Skeletal muscle satellite cell (primary cell): ENCODE results near the gene CYP1A1.
"Not testable (repeated sequence)": the region's sequence is repeated elsewhere in the genome, so short reads cannot be mapped to it uniquely, and the experiment has no call there.

Source experiments
- H3K27me3 ChIP-seq: 2 replicates; pipeline ENCODE4 v1.7.0; 2013; ENCODE audit warnings: low read length; ENCODE audit not compliant: control insufficient read depth, insufficient read depth
- H3K36me3 ChIP-seq: 2 replicates; pipeline ENCODE4 v1.7.0; 2013; ENCODE audit warnings: mild to moderate bottlenecking, control low read depth, low read length; ENCODE audit not compliant: insufficient read depth
- H3K4me1 ChIP-seq: 2 replicates; pipeline ENCODE4 v1.7.0; 2013; ENCODE audit warnings: low read length; ENCODE audit not compliant: control insufficient read depth, insufficient read depth
- H3K4me2 ChIP-seq: 2 replicates; pipeline ENCODE4 v1.7.0; 2013; ENCODE audit warnings: mild to moderate bottlenecking, low read length
- H3K4me3 ChIP-seq: 2 replicates; pipeline ENCODE4 v1.7.0; 2013; ENCODE audit warnings: low read length
- H3K9ac ChIP-seq: 2 replicates; pipeline ENCODE4 v1.7.0; 2013; ENCODE audit warnings: mild to moderate bottlenecking, low read depth, low read length, moderate library complexity
- H3K9me3 ChIP-seq: replicated peaks from 2 replicates; pipeline ENCODE4 v1.7.0; 2013; ENCODE audit warnings: mild to moderate bottlenecking, control low read depth, low read length

CYP1A1 gene

DNA sequence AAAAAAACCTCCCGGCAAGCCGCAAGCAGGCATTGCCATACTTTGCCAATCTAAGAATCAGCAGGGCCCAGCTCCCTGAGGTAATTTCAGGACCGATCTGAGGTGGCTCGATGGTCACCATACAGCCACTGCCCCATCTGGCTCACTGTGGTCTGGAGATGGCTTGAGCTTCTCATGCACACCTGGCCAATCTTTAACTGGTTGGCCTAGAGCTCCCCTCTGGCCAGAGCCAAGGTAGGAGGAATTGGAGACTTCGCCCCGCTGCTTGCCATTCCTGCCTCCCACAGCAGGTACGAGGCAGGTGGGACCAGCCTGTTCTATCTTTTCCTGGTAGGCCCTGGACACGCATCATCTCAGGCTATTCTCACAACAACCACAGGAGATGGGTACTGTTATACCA is 33.4 kb upstream of the CYP1A1 start:
- no peak overlapping the region for H3K4me2 ChIP-seq
- H3K4me3 ChIP-seq = no peak overlapping the region
- H3K4me1 ChIP-seq = no peaks in the 10 kb centered on the region
- no peak overlapping the region for H3K9ac ChIP-seq
- no peaks in the 10 kb centered on the region for H3K36me3 ChIP-seq
- H3K9me3 ChIP-seq = no peaks in the 10 kb centered on the region
- peaks cover 64% of the 10 kb centered on the region for H3K27me3 ChIP-seq

- Histone ChIP-seq H3K27me3 (peaks cover 72% of the 10 kb centered on the region), H3K36me3 (no peaks in the 10 kb centered on the region), H3K9ac (no peak overlapping the region), H3K4me1 (no peaks in the 10 kb centered on the region), H3K9me3 (no peaks in the 10 kb centered on the region), H3K4me3 (no peak overlapping the region), H3K4me2 (no peak overlapping the region)
Observed at GRCh38 chr15:74754593-74755215, 29.4 kb upstream of the CYP1A1 start.

GRCh38 chr15:74752531-74752930 is 27.2 kb upstream of the CYP1A1 start:
- no peaks in the 10 kb centered on the region for H3K4me1 ChIP-seq
- H3K4me3 ChIP-seq = no peak overlapping the region
- no peak overlapping the region for H3K9ac ChIP-seq
- no peak overlapping the region for H3K4me2 ChIP-seq
- no peaks in the 10 kb centered on the region for H3K9me3 ChIP-seq
- H3K36me3 ChIP-seq = no peaks in the 10 kb centered on the region
- peaks cover 80% of the 10 kb centered on the region for H3K27me3 ChIP-seq

DNA sequence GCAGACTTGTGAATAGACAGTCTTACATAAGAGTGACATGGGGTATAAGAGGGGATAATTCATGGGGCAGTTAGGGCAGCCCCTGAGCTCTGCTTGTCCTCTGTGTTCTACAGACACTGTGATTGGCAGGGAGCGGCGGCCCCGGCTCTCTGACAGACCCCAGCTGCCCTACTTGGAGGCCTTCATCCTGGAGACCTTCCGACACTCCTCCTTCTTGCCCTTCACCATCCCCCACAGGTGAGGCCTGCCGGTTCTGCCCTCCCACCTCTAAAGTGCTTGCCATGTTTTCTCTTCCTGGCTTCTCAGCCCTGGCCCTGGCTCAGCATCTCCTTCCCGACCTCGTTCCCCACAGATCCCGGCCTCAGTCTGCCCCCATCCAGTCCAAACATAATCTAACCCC is 26.7 kb upstream of the CYP1A1 start:
- no peaks in the 10 kb centered on the region for H3K4me1 ChIP-seq
- H3K27me3 ChIP-seq = peaks cover 80% of the 10 kb centered on the region
- no peak overlapping the region for H3K4me2 ChIP-seq
- H3K9me3 ChIP-seq = no peaks in the 10 kb centered on the region
- no peak overlapping the region for H3K9ac ChIP-seq
- H3K36me3 ChIP-seq = no peaks in the 10 kb centered on the region
- H3K4me3 ChIP-seq = no peak overlapping the region

DNA sequence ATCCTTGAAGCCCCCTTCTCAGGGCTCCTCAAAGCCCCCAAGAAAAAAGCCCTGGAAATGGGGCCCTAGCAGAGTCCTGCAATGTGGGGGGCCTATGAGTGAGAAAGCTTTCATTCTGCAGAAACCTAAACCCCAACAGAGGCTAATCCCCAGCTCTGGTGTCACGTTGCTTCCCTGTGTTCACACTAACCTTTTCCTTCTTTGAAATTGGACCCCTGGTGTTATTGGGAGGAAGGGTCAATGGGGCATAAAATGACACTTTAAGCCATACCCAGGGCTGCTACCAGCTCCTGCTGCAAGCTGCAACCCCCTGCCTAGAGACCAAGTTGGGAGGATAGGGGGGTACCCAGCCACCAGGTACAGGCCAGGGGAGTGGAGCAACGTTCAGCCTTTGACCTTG is 25.4 kb upstream of the CYP1A1 start:
- H3K27me3 ChIP-seq = peaks cover 72% of the 10 kb centered on the region
- no peaks in the 10 kb centered on the region for H3K4me1 ChIP-seq
- H3K4me3 ChIP-seq = no peak overlapping the region
- no peaks in the 10 kb centered on the region for H3K9me3 ChIP-seq
- no peaks in the 10 kb centered on the region for H3K36me3 ChIP-seq
- H3K9ac ChIP-seq = no peak overlapping the region
- no peak overlapping the region for H3K4me2 ChIP-seq

DNA sequence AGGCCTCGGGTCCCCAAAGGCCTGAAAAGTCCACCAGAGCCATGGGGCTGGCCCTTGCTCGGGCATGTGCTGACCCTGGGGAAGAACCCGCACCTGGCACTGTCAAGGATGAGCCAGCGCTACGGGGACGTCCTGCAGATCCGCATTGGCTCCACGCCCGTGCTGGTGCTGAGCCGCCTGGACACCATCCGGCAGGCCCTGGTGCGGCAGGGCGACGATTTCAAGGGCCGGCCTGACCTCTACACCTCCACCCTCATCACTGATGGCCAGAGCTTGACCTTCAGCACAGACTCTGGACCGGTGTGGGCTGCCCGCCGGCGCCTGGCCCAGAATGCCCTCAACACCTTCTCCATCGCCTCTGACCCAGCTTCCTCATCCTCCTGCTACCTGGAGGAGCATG is 24.5 kb upstream of the CYP1A1 start:
- no peak overlapping the region for H3K9ac ChIP-seq
- H3K4me2 ChIP-seq = no peak overlapping the region
- H3K27me3 ChIP-seq = peaks cover 65% of the 10 kb centered on the region
- H3K4me1 ChIP-seq = no peaks in the 10 kb centered on the region
- no peaks in the 10 kb centered on the region for H3K9me3 ChIP-seq
- no peaks in the 10 kb centered on the region for H3K36me3 ChIP-seq
- no peak overlapping the region for H3K4me3 ChIP-seq

- Histone ChIP-seq H3K9ac (no peak within 1 kb of the TSS), H3K4me3 (no peak within 1 kb of the TSS), H3K4me1 (no peaks in the 10 kb centered on the region), H3K36me3 (no peaks in the 10 kb centered on the region), H3K27me3 (peaks cover 56% of the 10 kb centered on the region), H3K9me3 (no peaks in the 10 kb centered on the region), H3K4me2 (no peak within 1 kb of the TSS)
Observed at GRCh38 chr15:74748322-74748946, 23.1 kb upstream of the CYP1A1 start, which contains the start of gene CYP1A2. Gene CYP1A2, plus strand, starts transcription at chr15:74748845. Its CDS starts 894 bp downstream, at chr15:74749739.

DNA sequence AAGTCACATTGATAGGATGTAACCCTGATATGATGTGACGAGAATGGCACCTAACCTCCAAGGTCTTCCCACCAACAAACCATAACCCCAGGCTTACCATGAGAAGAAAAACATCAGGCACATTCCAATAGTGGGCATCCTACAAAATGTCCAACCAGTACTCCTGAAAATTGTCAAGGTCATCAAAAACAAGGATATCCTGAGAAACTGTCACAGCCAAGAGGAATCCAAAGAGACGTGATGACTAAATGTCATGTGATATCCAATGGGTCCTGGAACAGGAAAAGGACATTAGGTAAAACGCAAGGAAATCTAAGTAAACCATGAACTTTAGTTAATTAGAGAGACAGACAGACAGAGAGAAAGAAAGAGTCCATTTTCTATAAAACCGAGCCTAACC is 21.1 kb upstream of the CYP1A1 start:
- H3K36me3 ChIP-seq = no peaks in the 10 kb centered on the region

DNA sequence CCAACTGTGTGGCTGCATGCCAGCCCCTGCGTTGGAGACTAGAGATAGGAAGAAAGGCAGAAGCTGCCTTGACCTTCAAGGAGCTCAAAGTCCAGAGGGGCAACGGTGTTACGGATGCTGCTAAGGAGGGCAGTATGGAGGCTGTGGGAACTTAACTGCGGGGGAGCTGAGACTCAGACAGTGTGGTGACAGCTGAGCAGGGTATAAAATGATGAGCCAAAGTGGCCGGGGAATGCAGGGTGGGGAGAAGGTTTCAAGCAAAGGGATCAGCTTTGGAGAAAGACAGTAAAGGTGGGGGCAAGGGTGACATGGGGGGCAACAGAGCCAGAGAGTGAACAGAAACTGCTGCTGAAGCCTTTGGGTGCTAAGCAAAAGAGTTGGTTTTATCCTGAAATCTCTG is 17.1 kb upstream of the CYP1A1 start:
- Histone ChIP-seq H3K9ac (no peak overlapping the region), H3K9me3 (no peaks in the 10 kb centered on the region), H3K36me3 (no peaks in the 10 kb centered on the region), H3K27me3 (peaks cover 24% of the 10 kb centered on the region), H3K4me2 (no peak overlapping the region), H3K4me1 (no peaks in the 10 kb centered on the region), H3K4me3 (no peak overlapping the region)

More for the DNA sequence above, 21.1 kb upstream of the CYP1A1 start:
- H3K9me3 ChIP-seq = no peaks in the 10 kb centered on the region
- H3K27me3 ChIP-seq = peaks cover 46% of the 10 kb centered on the region
- no peaks in the 10 kb centered on the region for H3K4me1 ChIP-seq
- H3K9ac ChIP-seq = no peak overlapping the region
- H3K4me2 ChIP-seq = no peak overlapping the region
- H3K4me3 ChIP-seq = no peak overlapping the region

DNA sequence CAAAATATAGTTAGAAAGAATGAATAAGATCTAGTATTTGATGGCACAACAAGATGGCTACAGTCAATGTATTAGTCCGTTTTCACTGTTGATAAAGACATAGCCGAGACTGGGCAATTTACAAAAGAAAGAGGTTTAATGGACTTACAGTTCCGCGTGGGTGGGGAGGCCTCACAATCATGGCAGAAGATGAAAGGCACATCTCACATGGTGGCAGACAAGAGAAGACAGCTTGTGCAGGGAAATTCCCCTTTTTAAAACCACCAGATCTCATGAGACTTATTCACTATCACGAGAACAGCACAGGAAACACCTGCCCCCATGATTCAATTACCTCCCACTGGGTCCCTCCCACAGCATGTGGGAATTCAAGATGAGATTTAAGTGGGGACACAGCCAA is 12.9 kb upstream of the CYP1A1 start:
- peaks cover 55% of the 10 kb centered on the region for H3K27me3 ChIP-seq
- not testable (repeated sequence) for H3K4me2 ChIP-seq, H3K4me3 ChIP-seq, H3K9ac ChIP-seq, H3K9me3 ChIP-seq, H3K36me3 ChIP-seq, H3K4me1 ChIP-seq

DNA sequence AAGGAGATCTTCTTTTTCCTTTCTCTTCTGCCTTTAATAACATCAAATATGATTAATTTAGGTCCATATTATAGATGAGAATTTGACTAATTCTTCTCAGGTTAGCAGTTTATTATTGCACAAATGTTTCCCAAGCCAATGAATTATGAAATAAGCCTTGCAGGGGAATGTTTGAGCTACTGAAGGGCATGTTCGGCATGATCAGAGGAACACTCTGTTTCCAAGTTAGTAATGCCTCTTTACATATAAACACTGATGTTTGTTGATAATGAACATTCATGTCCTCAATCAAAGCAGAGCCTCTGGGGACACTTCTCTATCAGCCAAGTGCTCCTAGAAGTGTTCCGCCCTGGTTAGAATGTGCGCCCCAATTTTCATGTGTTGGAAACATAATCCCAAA is 10.0 kb upstream of the CYP1A1 start:
- Histone ChIP-seq H3K36me3 (no peaks in the 10 kb centered on the region), H3K9ac (no peak overlapping the region), H3K4me2 (no peak overlapping the region), H3K27me3 (peaks cover 74% of the 10 kb centered on the region), H3K4me3 (no peak overlapping the region), H3K9me3 (no peaks in the 10 kb centered on the region), H3K4me1 (no peaks in the 10 kb centered on the region)

DNA sequence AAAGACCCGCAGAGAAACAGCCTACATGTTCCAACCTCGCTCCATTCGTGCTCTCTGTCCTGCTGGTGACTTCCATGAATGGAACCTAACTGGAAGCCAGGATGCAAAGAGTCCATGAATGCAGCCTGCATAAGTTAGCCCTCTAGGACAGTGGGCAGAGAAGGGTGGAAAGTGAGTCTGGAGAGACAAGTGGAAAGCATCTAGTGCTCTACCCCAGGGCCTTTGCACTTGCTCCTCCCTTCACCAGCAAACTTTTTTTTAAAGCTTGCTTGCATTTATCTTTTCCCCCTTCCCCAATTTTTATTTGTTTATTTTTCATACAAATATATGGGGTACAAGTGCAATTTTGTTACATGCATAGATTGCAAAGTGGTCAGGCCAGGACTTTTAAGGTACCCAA is 7.9 kb upstream of the CYP1A1 start:
- no peak overlapping the region for H3K4me3 ChIP-seq
- no peak overlapping the region for H3K9ac ChIP-seq
- H3K36me3 ChIP-seq = no peaks in the 10 kb centered on the region
- H3K4me2 ChIP-seq = no peak overlapping the region
- H3K9me3 ChIP-seq = no peaks in the 10 kb centered on the region
- H3K27me3 ChIP-seq = peaks cover 73% of the 10 kb centered on the region
- H3K4me1 ChIP-seq = no peaks in the 10 kb centered on the region
